ENCODE results near the gene GPR32. TPM values are rescaled to one million over a fixed set of nuclear protein-coding genes. Genes with fewer than 3 reads are reported as not detected.

GPR32 gene
- total RNA-seq, 1 donor from 2014 or later = not detected

- H3K27me3 ChIP-seq = no peaks in the 10 kb centered on the region
- H2AFZ ChIP-seq (replicated peaks) = no peak overlapping the region
- no peak overlapping the region for H3K4me3 ChIP-seq
- peaks cover 4% of the 10 kb centered on the region for H3K4me1 ChIP-seq
- H3K27me3 Mint-ChIP-seq (ENCODE audit: insufficient read depth, low read depth) = peaks cover 5% of the 10 kb centered on the region
- H3K4me1 Mint-ChIP-seq = peaks cover 14% of the 10 kb centered on the region
- H3K27ac Mint-ChIP-seq = no peak overlapping the region
- peaks cover 7% of the 10 kb centered on the region for H3K36me3 ChIP-seq
- no peak overlapping the region for H3K9ac ChIP-seq
- peaks cover 34% of the 10 kb centered on the region for H3K79me2 ChIP-seq (ENCODE audit: low read depth)
- no peak overlapping the region for H3K4me3 Mint-ChIP-seq
- peaks cover 55% of the 10 kb centered on the region for H3F3A ChIP-seq (ENCODE audit: low read depth)
- no peak for DNase-seq (ENCODE audit: low spot score)
- TF ChIP-seq EZH2 (IDR thresholded peaks at IDR 0.05) = no peak
- TF ChIP-seq EZH2phosphoT487 (IDR thresholded peaks at IDR 0.05) = no peak
- TF ChIP-seq CTCF (IDR thresholded peaks at IDR 0.05) = no peak
- H3K36me3 Mint-ChIP-seq = peaks cover 15% of the 10 kb centered on the region
- no peaks in the 10 kb centered on the region for H3K9me3 ChIP-seq (ENCODE audit: low read depth)
- H3K4me2 ChIP-seq = no peak overlapping the region
- peaks cover 81% of the 10 kb centered on the region for H4K20me1 ChIP-seq (ENCODE audit: low read depth)
- H3K27ac ChIP-seq = no peak overlapping the region
- no peaks in the 10 kb centered on the region for H3K9me3 Mint-ChIP-seq
These were observed 27.1 kb downstream of the GPR32 start for GRCh38 chr19:50797429-50797780.

- H3F3A ChIP-seq (ENCODE audit: low read depth) = peaks cover 57% of the 10 kb centered on the region
- no peak overlapping the region for H3K9ac ChIP-seq
- H3K27me3 ChIP-seq = no peaks in the 10 kb centered on the region
- H3K36me3 ChIP-seq = peaks cover 7% of the 10 kb centered on the region
- Mint-ChIP-seq H3K27me3 (ENCODE audit: insufficient read depth, low read depth) (peaks cover 5% of the 10 kb centered on the region), H3K27ac (no peak overlapping the region), H3K36me3 (peaks cover 19% of the 10 kb centered on the region), H3K9me3 (no peaks in the 10 kb centered on the region), H3K4me1 (peaks cover 20% of the 10 kb centered on the region), H3K4me3 (no peak overlapping the region)
- H3K4me3 ChIP-seq = no peak overlapping the region
- H3K4me1 ChIP-seq = peaks cover 10% of the 10 kb centered on the region
- peaks cover 87% of the 10 kb centered on the region for H4K20me1 ChIP-seq (ENCODE audit: low read depth)
- no peak for TF ChIP-seq CTCF (IDR thresholded peaks at IDR 0.05)
- TF ChIP-seq EZH2phosphoT487 (IDR thresholded peaks at IDR 0.05) = no peak
- no peak for TF ChIP-seq EZH2 (IDR thresholded peaks at IDR 0.05)
- H3K79me2 ChIP-seq (ENCODE audit: low read depth) = peaks cover 40% of the 10 kb centered on the region
- no peak for DNase-seq (ENCODE audit: low spot score)
- H3K9me3 ChIP-seq (ENCODE audit: low read depth) = no peaks in the 10 kb centered on the region
- H3K4me2 ChIP-seq = no peak overlapping the region
- H3K27ac ChIP-seq = no peak overlapping the region
- no peak overlapping the region for H2AFZ ChIP-seq (replicated peaks)
These were observed 27.8 kb downstream of the GPR32 start for GRCh38 chr19:50797781-50798658.

GRCh38 chr19:50798659-50799546 is 28.6 kb downstream of the GPR32 start:
- peaks cover 7% of the 10 kb centered on the region for H3K36me3 ChIP-seq
- Mint-ChIP-seq H3K36me3 (peaks cover 19% of the 10 kb centered on the region), H3K4me3 (no peak overlapping the region), H3K27ac (no peak overlapping the region), H3K9me3 (no peaks in the 10 kb centered on the region), H3K27me3 (ENCODE audit: insufficient read depth, low read depth) (peaks cover 5% of the 10 kb centered on the region), H3K4me1 (peaks cover 29% of the 10 kb centered on the region)
- no peak overlapping the region for H3K4me2 ChIP-seq
- H3K9ac ChIP-seq = no peak overlapping the region
- no peak overlapping the region for H3K27ac ChIP-seq
- no peak for DNase-seq (ENCODE audit: low spot score)
- no peaks in the 10 kb centered on the region for H3K27me3 ChIP-seq
- H3F3A ChIP-seq (ENCODE audit: low read depth) = peaks cover 57% of the 10 kb centered on the region
- H3K4me3 ChIP-seq = no peak overlapping the region
- H2AFZ ChIP-seq (replicated peaks) = no peak overlapping the region
- peaks cover 49% of the 10 kb centered on the region for H3K79me2 ChIP-seq (ENCODE audit: low read depth)
- peaks cover 96% of the 10 kb centered on the region for H4K20me1 ChIP-seq (ENCODE audit: low read depth)
- H3K9me3 ChIP-seq (ENCODE audit: low read depth) = no peaks in the 10 kb centered on the region
- peaks cover 12% of the 10 kb centered on the region for H3K4me1 ChIP-seq
- TF ChIP-seq EZH2 (IDR thresholded peaks at IDR 0.05) (no peak), CTCF (IDR thresholded peaks at IDR 0.05) (no peak), EZH2phosphoT487 (IDR thresholded peaks at IDR 0.05) (no peak)

All from neural progenitor cell (in vitro differentiated cells).